ENCODE data around the gene PRDM16. TPM values are rescaled to one million over a fixed set of nuclear protein-coding genes. Genes with fewer than 3 reads are reported as not detected.

Gene PRDM16
- polyA plus RNA-seq, 3 donors, result not detected

DNA sequence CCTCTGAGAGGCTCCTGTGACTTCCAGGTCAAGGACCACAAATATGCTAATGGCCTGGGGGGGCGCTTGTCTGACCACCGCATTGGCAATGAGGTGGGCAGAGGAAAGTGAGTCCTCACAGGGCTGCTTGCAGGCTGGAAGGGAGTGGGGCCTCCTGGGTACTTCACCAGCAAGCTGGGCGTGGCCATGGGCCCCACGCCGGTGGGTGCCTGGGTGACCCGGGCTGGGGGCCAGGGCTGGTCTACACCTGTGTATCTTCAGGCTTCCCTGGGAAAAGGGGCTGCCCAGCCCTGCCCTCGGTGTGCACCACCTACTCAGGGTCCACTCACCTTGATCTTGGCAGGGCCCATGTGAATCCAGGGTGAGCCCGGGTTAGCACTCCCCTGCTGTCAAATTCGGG lies 167.4 kb downstream of the PRDM16 start:
- Histone ChIP-seq H3K27ac (ENCODE audit: low read depth in 1 of 2, low read length in 2 of 2) (no peak overlapping the region), H3K4me3 (replicated peaks in 1 of 3; ENCODE audit: low read depth in 2 of 3, low read length in 3 of 3) (no peak overlapping the region), H4K20me1 (ENCODE audit: insufficient read depth, low read length) (no peaks in the 10 kb centered on the region), H3K27me3 (ENCODE audit: control insufficient read depth in 2 of 2, insufficient read depth in 2 of 2, low read length in 2 of 2) (no peaks in the 10 kb centered on the region), H2AFZ (ENCODE audit: insufficient read depth, low read depth, low read length, poor library complexity, severe bottlenecking) (no peak overlapping the region), H3K9me3 (replicated peaks in 1 of 2; ENCODE audit: control insufficient read depth in 1 of 2, insufficient read depth in 1 of 2, low read length in 2 of 2) (no peaks in the 10 kb centered on the region), H3K36me3 (replicated peaks in 1 of 2; ENCODE audit: control insufficient read depth in 1 of 2, insufficient read depth in 2 of 2, low read length in 2 of 2) (no peaks in the 10 kb centered on the region), H3K4me2 (replicated peaks; ENCODE audit: extremely low read depth, low read length, poor library complexity, severe bottlenecking) (no peak overlapping the region), H3K4me1 (ENCODE audit: control insufficient read depth in 1 of 2, insufficient read depth in 2 of 2, low read length in 2 of 2) (no peaks in the 10 kb centered on the region), H3K9ac (ENCODE audit: insufficient read depth, low read length, poor library complexity, severe bottlenecking) (no peak overlapping the region), H3K79me2 (ENCODE audit: insufficient read depth, low read length) (no peaks in the 10 kb centered on the region)
- no peak for DNase-seq
- Mint-ChIP-seq H3K4me1 (no peaks in the 10 kb centered on the region), H3K4me3 (no peak overlapping the region), H3K27ac (no peak overlapping the region), H3K36me3 (no peaks in the 10 kb centered on the region), H3K27me3 (ENCODE audit: low read depth in 3 of 3) (peaks cover 0 to 7% (median 0%) of the 10 kb centered on the region in 3 donors), H3K9me3 (peaks cover 0 to 4% (median 0%) of the 10 kb centered on the region in 7 donors)
- intact Hi-C loops (cut with micrococcal nuclease), result no loop called here
- TF ChIP-seq, protein P1, sequence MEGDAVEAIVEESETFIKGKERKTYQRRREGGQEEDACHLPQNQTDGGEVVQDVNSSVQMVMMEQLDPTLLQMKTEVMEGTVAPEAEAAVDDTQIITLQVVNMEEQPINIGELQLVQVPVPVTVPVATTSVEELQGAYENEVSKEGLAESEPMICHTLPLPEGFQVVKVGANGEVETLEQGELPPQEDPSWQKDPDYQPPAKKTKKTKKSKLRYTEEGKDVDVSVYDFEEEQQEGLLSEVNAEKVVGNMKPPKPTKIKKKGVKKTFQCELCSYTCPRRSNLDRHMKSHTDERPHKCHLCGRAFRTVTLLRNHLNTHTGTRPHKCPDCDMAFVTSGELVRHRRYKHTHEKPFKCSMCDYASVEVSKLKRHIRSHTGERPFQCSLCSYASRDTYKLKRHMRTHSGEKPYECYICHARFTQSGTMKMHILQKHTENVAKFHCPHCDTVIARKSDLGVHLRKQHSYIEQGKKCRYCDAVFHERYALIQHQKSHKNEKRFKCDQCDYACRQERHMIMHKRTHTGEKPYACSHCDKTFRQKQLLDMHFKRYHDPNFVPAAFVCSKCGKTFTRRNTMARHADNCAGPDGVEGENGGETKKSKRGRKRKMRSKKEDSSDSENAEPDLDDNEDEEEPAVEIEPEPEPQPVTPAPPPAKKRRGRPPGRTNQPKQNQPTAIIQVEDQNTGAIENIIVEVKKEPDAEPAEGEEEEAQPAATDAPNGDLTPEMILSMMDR (IDR thresholded peaks at IDR 0.05), result no peak
- WGBS (ENCODE audit: insufficient coverage), result 89% methylated on average over 8 of the region's 9 CpGs

DNA sequence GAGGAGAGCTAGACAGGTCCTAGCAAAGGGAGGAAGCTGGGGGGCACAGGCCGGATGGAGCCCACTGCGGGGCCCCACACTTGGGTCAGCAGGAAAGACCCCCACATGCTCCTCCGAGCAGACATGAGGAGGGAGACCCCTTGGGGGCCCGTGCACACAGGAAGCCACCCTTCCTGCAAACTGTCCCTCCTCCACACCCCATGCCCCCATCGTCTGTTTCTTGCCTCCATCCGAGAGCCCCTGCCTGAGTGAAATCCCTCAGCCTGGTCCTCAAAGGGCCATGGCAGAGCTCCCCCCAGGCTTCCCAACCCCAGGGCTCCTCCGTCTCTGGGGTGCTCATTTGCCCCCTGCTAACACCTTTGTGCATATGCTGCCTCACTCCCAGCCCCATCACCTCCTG lies 168.0 kb downstream of the PRDM16 start:
- no peaks in the 10 kb centered on the region for H3K4me1 Mint-ChIP-seq
- H3K9me3 Mint-ChIP-seq, result peaks cover 0 to 6% (median 0%) of the 10 kb centered on the region in 7 donors
- TF ChIP-seq, protein P1 (IDR thresholded peaks at IDR 0.05), result no peak
- H3K27ac ChIP-seq (ENCODE audit: low read depth in 1 of 2, low read length in 2 of 2), result no peak overlapping the region
- H3K79me2 ChIP-seq (ENCODE audit: insufficient read depth, low read length), result no peaks in the 10 kb centered on the region
- no peak overlapping the region for H3K4me3 ChIP-seq (replicated peaks in 1 of 3; ENCODE audit: low read depth in 2 of 3, low read length in 3 of 3)
- H3K27me3 Mint-ChIP-seq (ENCODE audit: low read depth in 3 of 3), result peaks cover 0 to 7% (median 0%) of the 10 kb centered on the region in 3 donors
- H3K4me1 ChIP-seq (ENCODE audit: control insufficient read depth in 1 of 2, insufficient read depth in 2 of 2, low read length in 2 of 2), result no peaks in the 10 kb centered on the region
- no peak overlapping the region for H3K9ac ChIP-seq (ENCODE audit: insufficient read depth, low read length, poor library complexity, severe bottlenecking)
- no peaks in the 10 kb centered on the region for H3K36me3 ChIP-seq (replicated peaks in 1 of 2; ENCODE audit: control insufficient read depth in 1 of 2, insufficient read depth in 2 of 2, low read length in 2 of 2)
- H3K4me3 Mint-ChIP-seq, result no peak overlapping the region
- DNase-seq, result no peak
- no peak overlapping the region for H3K27ac Mint-ChIP-seq
- no peak overlapping the region for H3K4me2 ChIP-seq (replicated peaks; ENCODE audit: extremely low read depth, low read length, poor library complexity, severe bottlenecking)
- intact Hi-C loops (cut with micrococcal nuclease), result no loop called here
- H3K36me3 Mint-ChIP-seq, result no peaks in the 10 kb centered on the region
- H3K9me3 ChIP-seq (replicated peaks in 1 of 2; ENCODE audit: control insufficient read depth in 1 of 2, insufficient read depth in 1 of 2, low read length in 2 of 2), result no peaks in the 10 kb centered on the region
- H4K20me1 ChIP-seq (ENCODE audit: insufficient read depth, low read length), result no peaks in the 10 kb centered on the region
- H2AFZ ChIP-seq (ENCODE audit: insufficient read depth, low read depth, low read length, poor library complexity, severe bottlenecking), result no peak overlapping the region
- WGBS (ENCODE audit: insufficient coverage), result 80% methylated on average over 5 of the region's 7 CpGs
- H3K27me3 ChIP-seq (ENCODE audit: control insufficient read depth in 2 of 2, insufficient read depth in 2 of 2, low read length in 2 of 2), result no peaks in the 10 kb centered on the region

All from CD14-positive monocyte (primary cell).